Fibroblast of lung (primary cell): ENCODE measurements around the gene TPD52L2.

Experiments
- EZH2 ChIP-seq: IDR thresholded peaks from 2 replicates; pipeline ENCODE4 v1.5.1; 2012; ENCODE audit warnings: low read length, control low read depth, mild to moderate bottlenecking; ENCODE audit errors: missing control alignments
- TF ChIP-seq, protein P1 (sequence below), 2 donors: IDR thresholded peaks in 1 of 2; conservative IDR thresholded peaks in 1 of 2; 1 replicate in 1 of 2; 2 replicates in 1 of 2; pipeline ENCODE4 v1.5.1; 2011 to 2012; ENCODE audit warnings: low read length in 2 of 2, control low read depth in 1 of 2, inconsistent platforms in 1 of 2, low read depth in 1 of 2, mild to moderate bottlenecking in 1 of 2

- TF ChIP-seq, protein P1, sequence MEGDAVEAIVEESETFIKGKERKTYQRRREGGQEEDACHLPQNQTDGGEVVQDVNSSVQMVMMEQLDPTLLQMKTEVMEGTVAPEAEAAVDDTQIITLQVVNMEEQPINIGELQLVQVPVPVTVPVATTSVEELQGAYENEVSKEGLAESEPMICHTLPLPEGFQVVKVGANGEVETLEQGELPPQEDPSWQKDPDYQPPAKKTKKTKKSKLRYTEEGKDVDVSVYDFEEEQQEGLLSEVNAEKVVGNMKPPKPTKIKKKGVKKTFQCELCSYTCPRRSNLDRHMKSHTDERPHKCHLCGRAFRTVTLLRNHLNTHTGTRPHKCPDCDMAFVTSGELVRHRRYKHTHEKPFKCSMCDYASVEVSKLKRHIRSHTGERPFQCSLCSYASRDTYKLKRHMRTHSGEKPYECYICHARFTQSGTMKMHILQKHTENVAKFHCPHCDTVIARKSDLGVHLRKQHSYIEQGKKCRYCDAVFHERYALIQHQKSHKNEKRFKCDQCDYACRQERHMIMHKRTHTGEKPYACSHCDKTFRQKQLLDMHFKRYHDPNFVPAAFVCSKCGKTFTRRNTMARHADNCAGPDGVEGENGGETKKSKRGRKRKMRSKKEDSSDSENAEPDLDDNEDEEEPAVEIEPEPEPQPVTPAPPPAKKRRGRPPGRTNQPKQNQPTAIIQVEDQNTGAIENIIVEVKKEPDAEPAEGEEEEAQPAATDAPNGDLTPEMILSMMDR (conservative IDR thresholded peaks at IDR 0.05 in 1 of 2, IDR thresholded peaks at IDR 0.05 in 1 of 2; ENCODE audit: low read depth in 1 of 2, low read length in 2 of 2) = no peak
- no peak for TF ChIP-seq EZH2
These were observed 64.0 kb downstream of the TPD52L2 start for GRCh38 chr20:63929071-63929470.
